Stimulated activated CD4-positive, alpha-beta T cell treated with anti-CD3 and anti-CD28 coated beads, Interleukin-2, amount 100 ng/mL, for 48 hours (primary cell): ENCODE results near the gene RAB3A.
"Not testable (repeated sequence)": the region's sequence is repeated elsewhere in the genome, so short reads cannot be mapped to it uniquely, and the experiment has no call there.

Experiments used
- DNase-seq, 2 donors: peaks; one replicate each; pipeline ENCODE4 v3.0.0-alpha.2; 2020

Gene RAB3A

DNA sequence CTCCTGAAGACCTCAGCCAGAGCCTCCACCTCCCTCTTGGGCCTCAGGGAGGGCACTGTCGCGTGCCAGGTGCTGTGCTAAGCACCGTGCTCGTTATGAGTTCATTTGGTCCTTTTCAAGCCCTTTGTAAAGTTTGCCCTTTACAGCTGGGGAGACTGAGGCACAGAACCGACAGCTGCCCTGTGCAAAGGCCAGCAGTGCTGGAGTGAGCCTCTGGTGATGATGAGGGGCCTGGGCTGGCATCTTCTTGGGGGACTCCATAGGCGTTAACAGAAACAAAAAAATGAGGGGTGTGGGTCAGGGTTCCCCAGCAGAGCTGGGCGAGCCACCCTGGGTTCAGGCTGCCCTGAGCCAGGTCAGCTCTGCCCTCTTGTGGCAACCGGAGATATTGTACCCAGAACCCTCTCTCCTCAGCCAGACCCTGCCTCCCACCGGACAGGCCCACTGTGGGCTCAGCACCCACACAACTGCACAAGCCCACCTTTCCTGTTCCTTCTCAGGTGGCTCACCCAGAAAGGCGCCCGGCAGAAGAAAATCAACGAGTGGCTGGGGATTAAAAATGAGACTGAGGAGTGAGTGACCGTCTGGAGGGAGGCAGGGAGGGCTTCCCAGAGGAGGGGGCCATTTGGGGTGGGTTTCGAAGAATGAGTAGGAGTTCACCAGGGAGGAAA, 35.7 kb downstream of the RAB3A start:
- peak; percentile 54 to 60 for DNase-seq

GRCh38 chr19:18167011-18167410, 36.8 kb downstream of the RAB3A start:
- no peak for DNase-seq

GRCh38 chr19:18165794-18166544, 37.9 kb downstream of the RAB3A start:
- DNase-seq = no peak

- no peak for DNase-seq
Measured at GRCh38 chr19:18164072-18164471, 39.8 kb downstream of the RAB3A start.

GRCh38 chr19:18161636-18162002, 42.2 kb downstream of the RAB3A start:
- no peak for DNase-seq

- DNase-seq = peak; percentile 80 to 89
Measured at GRCh38 chr19:18160971-18161635, 42.7 kb downstream of the RAB3A start.

- DNase-seq = no peak
Measured at GRCh38 chr19:18160493-18160970, 43.3 kb downstream of the RAB3A start.

GRCh38 chr19:18159810-18160209, 44.0 kb downstream of the RAB3A start:
- DNase-seq = no peak

- DNase-seq = not testable (repeated sequence)
Measured at GRCh38 chr19:18159059-18159616, 44.7 kb downstream of the RAB3A start.

DNA sequence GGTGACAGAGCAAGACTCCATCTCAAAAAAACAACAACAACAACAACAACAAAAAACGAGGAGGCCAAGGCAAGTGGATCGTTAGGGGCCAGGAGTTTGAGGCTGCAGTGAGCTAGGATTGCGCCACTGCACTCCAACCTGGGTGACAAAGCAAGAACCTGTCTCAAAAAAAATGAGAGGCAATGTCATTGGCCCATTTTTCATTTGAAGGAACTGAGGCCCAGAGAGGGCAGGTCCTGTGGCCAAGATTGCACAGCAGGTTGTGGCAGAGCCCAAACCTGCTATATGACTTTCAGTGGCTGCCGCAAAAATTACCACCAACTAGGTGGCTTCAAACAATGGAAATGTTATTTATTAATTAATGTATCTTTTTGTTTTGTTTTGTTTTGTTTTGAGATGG, 45.4 kb downstream of the RAB3A start:
- DNase-seq = no peak

DNA sequence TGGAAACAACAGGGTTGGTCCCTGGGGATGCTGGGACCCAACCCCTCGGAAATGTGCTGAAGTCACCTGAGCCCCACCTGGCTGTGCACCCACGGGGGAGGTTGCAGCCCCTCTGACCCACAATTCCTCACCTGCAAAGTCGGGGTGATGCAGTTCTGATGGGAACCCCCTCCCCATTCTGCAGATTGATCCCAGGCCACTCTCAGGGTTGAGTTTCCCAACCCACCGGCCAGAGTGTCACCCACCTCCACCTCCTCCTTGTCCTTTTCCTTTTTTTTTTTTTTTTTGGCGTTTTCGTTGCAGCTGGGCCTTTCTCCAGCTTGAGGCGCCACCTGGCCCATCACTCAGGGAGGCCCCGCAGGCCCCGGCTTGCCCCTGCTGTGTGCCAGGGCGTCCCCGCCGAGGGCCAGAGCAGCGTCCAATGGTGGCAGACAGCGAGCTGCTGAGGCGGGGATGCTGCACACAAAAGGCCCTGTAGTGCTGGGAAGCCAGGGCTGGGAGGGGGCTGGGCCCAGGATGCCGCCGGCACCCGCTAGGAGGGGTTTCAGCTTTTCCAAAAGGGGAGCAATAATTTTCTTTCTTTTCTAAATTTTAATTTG, 46.3 kb downstream of the RAB3A start:
- DNase-seq = no peak

DNA sequence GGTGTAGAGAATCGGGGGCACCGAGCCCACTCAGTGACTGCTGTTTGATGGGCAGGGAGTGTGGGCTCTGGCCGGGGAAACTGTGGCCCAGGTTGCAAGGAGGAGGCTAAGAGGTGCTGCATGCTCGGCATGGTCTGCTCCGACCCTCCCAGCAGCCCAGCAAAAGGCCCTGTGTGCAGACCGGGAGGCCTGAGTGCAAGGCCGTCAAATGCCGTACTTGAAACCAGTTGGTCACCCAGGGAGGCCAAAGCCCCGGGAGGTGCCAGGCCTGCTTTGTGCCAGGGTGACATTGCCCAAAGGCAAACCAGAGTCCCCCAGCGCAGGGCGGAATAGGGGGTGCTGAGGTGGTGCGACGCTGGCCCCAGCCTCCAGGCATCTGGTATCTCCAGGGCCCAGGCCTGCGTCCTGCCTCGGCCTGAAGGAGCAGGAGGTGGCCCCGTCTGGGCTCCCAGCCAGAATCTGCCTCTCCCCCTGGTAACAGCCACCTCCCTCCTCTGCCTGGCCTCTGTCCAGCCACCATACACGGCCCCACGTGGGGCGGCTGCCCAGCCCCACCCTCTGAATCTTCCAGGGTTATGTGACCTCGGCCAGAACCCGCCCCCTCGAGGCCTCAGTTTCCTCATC, 46.9 kb downstream of the RAB3A start:
- no peak for DNase-seq

DNA sequence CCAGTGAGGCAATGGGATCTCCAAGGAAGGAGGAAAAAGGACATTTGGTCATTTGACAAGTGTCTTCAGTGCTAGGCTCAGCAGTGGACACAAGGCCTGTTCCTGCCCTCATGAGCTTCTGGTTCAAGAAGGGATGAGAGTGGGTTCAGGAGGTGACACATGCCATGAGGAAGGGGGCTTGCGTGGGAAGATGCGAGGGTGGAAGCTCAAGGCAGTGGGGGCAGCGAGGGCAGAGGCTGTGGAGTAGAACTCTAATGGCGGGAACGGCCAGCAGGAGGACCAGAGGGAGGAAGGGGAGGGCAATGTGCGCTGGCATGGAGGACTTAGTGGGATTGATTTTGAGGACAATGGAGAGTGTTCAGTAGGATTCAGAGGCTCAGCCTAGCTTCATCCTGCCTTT, 47.6 kb downstream of the RAB3A start:
- DNase-seq = no peak

DNA sequence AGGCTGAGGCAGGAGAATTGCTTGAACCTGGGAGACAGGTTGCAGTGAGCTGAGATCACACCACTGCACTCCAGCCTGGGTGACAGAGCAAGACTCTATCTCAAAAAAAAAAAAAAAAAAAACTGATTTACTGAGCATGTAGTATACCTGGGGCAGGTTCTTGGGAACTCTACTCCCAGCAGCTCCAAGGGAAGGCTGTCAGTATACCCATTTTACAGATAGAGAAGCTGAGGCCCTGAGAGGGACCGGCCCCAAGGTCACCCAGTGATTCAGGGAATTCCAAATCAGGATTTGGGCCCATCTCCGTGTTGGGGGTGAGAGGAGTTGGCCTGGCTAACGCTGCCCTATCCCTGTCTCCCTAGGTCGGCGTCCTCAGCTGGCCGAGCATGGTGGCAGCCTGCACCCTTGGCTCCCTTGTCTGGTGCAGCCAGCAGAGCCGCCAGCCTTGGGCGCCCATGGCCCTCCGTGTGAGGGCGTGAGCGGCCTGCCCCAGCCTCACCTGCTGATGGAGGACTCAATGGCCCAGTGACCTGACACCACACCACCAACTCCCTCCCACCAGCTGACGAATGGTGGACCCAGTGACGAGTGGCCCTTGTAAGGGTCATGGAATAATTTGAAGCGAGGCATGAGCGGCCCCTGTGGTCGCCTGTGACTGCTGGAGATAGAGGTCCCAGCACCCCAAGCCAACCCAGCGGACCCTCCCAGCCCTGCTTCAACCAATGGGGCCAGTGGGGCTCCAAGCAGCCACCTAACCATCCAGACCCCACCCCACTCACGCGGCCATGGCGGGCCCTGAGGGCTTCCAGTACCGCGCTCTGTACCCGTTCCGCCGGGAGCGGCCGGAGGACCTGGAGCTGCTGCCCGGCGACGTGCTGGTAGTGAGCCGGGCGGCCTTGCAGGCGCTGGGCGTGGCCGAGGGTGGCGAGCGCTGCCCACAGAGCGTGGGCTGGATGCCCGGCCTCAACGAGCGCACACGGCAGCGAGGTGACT, 48.5 kb downstream of the RAB3A start:
- no peak for DNase-seq

- DNase-seq = peak in 1 of 2 donors; percentile 21
Measured at GRCh38 chr19:18153556-18154134, 50.2 kb downstream of the RAB3A start.

- peak; percentile 100 for DNase-seq
Measured at GRCh38 chr19:18152817-18153555, 50.9 kb downstream of the RAB3A start, which contains the start of gene PIK3R2. Gene PIK3R2, plus strand, starts transcription at chr19:18153163. Its CDS starts 2,717 bp downstream, at chr19:18155880.

DNA sequence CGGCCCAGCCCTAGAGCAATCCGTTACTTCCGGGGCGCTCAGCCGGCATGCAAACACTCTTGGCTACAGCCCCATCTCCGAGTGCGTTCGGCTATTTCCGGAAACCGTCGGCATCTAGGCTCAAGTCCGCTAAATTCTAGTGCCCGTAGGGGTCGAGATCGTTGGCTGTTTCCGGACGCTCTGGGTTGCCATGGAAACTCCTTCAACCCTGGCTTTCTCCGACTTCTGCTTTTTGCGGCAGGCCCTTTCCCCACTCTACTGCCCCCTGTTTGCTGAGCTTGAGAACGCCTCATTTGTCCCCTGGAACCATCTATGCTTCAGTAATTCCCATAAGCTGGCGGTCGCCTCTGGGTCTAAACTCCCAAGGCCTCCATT, 51.4 kb downstream of the RAB3A start:
- peak; percentile 98 to 99 for DNase-seq

DNA sequence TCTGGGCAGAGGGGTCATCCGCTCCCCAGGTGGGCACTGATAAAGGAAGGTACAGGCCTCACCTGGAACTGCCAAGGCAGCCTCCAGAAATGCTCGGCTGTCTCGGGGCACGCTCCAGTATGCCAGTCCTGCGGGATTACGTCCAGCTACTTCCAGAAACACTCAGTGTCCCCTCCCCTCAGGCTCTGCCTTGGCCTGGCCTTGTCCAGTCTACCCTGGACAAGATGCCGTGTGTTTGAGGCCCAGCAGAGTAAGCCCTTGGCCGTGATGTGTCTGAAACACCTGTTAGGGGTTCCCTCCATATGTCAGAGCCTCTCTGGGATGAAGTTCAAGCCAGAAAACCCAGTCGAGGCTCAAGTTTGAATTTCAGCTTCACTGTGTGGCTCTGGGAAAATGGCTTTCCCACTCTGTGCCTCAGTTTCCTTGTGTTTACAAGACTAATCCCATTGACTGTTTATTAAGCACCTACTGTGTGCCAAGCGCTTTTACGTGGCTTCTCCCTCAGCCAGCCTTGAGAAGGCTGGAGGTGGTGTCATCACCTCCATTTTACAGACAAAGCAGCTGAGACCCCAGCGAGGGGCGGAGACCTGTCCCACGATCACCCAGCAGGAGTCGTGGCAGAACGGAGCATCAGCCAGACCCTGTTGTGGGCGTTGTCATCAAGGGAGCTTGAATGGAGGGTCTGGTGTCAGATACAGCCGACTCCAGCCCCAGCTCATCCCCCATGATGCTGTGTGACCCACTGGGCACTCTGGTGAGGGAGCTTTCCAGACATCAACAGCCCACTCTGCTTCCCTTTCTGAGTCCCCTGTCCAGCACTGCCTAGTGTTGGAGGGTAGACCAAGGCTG, 52.8 kb downstream of the RAB3A start:
- DNase-seq = no peak

- no peak for DNase-seq
Measured at GRCh38 chr19:18149596-18149975, 54.3 kb downstream of the RAB3A start.
